Colonic mucosa (tissue), 4 donors: ENCODE data around the gene WRAP73. TPM values are rescaled to one million over a fixed set of nuclear protein-coding genes. Genes with fewer than 3 reads are reported as not detected.

Source experiments
- DNase-seq: peaks from one replicate; pipeline ENCODE4 v3.0.0-alpha.2; 2020
- H3K27ac ChIP-seq: fragments of 200-600 bp; one replicate; pipeline ENCODE4 v1.8.0; 2021
- H3K27me3 ChIP-seq: fragments of 200-600 bp; one replicate; pipeline ENCODE4 v1.8.0; 2021
- H3K36me3 ChIP-seq: fragments of 200-600 bp; one replicate; pipeline ENCODE4 v1.8.0; 2021
- H3K4me1 ChIP-seq: fragments of 200-600 bp; one replicate; pipeline ENCODE4 v1.8.0; 2021; ENCODE audit warnings: mild to moderate bottlenecking
- H3K4me3 ChIP-seq: fragments of 200-600 bp; one replicate; pipeline ENCODE4 v1.8.0; 2021
- H3K9ac ChIP-seq, 2 donors: one replicate each; pipeline ENCODE4 v1.7.0; 2013; ENCODE audit warnings: control low read depth in 2 of 2, low read depth in 2 of 2, low read length in 2 of 2
- H3K9me3 ChIP-seq: fragments of 200-600 bp; one replicate; pipeline ENCODE4 v1.8.0; 2021
- intact Hi-C: fragments of 100-400 bp; cut with DNase I; formaldehyde crosslinking; loops from one replicate; pipeline ENCODE4 v1.14.1; 2022
- total RNA-seq, 2 donors: library from RNA; stranded (reverse); fragmentation: NEBNext Ultra II Directional in 1 of 2; extraction: Animal tissue kit (Norgen Biotek cat#: 25700) in 1 of 2; gene quantifications; one replicate each; pipeline ENCODE4 v1.2.1, GENCODE V29; 2021
- TF ChIP-seq, protein P1 (sequence below): fragments of 200-600 bp; IDR thresholded peaks from one replicate; pipeline ENCODE4 v1.8.0; 2022; ENCODE audit warnings: antibody characterized with exemption, mild to moderate bottlenecking
- donor health status: healthy.
- donor health status: DM: no; HTN: no; CAD: no.
- donor health status: DM: no; HTN: no; CAD: no.

WRAP73 gene
- total RNA-seq, 2 donors from 2014 or later = 19.9 to 24.2 TPM

DNA sequence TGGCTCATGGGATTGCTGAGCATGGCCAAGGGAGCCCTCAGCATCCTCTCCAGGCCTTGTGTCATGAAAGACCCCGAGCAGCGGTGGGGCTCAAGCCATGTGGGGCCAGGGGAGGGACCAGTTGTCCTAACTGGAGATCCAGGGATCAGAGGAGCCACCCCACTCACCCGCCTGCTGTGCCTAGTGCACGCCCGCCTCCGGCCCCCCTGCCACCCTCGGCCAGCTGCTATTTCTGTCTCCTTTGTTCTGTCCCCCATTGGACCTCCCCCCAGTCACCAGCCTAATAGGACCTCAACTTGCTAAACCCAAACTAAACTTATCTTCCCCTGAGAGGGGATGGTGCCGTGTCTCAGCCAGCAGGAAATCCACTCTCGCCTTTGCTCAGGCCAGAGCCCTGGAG lies 46.8 kb upstream of the WRAP73 start:
- TF ChIP-seq, protein P1, sequence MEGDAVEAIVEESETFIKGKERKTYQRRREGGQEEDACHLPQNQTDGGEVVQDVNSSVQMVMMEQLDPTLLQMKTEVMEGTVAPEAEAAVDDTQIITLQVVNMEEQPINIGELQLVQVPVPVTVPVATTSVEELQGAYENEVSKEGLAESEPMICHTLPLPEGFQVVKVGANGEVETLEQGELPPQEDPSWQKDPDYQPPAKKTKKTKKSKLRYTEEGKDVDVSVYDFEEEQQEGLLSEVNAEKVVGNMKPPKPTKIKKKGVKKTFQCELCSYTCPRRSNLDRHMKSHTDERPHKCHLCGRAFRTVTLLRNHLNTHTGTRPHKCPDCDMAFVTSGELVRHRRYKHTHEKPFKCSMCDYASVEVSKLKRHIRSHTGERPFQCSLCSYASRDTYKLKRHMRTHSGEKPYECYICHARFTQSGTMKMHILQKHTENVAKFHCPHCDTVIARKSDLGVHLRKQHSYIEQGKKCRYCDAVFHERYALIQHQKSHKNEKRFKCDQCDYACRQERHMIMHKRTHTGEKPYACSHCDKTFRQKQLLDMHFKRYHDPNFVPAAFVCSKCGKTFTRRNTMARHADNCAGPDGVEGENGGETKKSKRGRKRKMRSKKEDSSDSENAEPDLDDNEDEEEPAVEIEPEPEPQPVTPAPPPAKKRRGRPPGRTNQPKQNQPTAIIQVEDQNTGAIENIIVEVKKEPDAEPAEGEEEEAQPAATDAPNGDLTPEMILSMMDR = no peak
- Histone ChIP-seq H3K9ac (no peak overlapping the region), H3K36me3 (no peaks in the 10 kb centered on the region), H3K27me3 (no peaks in the 10 kb centered on the region), H3K27ac (no peak overlapping the region), H3K4me1 (no peaks in the 10 kb centered on the region), H3K9me3 (no peaks in the 10 kb centered on the region), H3K4me3 (no peak overlapping the region)
- intact Hi-C loops = no loop called here
- DNase-seq = no peak

DNA sequence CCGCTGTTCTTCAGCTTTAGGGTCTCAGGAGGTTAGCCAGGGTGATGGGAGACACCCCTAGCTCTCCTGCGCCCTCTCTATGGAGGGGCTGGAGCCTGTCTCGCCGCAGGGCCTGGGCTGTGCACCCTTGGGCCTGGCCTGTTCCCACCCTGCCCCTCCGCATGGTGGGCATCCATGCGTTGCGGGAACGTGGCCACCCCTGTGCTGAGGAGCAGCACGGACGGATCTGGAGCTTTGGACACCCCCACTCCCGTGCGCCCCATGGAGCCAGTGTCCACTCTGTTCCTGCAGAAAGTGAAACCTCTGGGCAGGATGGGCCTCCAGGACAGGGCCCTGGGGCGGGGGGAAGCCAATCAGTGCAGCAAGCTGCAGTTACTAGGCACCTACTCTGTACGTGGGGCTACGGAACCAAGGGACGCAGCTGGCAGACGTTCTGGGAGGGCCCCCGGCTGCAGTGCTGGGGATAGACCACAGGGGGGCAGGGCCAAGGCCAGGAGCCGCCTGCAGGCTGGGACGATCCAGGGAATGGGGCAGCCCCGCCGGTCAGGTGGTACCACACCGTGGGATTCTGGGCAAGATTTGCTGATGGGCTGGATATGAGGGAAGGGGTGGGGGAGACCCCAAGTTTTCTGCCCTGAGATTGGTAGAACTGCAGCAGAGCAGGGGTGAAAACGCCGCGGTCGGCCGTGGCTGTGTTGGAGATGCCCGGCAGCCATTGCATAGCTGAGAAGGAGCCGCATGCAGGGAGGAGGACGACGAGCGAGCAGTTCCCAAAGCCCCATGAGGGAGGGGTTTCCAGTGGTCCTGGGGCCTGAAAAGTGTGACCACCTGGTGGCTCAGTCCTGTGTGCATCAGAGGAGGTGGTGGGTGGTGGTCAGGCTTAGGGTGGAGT lies 45.7 kb upstream of the WRAP73 start:
- Histone ChIP-seq H3K27ac (no peak overlapping the region), H3K4me1 (no peaks in the 10 kb centered on the region), H3K9me3 (no peaks in the 10 kb centered on the region), H3K36me3 (no peaks in the 10 kb centered on the region), H3K27me3 (no peaks in the 10 kb centered on the region), H3K9ac (no peak overlapping the region), H3K4me3 (no peak overlapping the region)
- DNase-seq = no peak
- TF ChIP-seq, protein P1 = peak; percentile 70
- intact Hi-C loops = no loop called here

DNA sequence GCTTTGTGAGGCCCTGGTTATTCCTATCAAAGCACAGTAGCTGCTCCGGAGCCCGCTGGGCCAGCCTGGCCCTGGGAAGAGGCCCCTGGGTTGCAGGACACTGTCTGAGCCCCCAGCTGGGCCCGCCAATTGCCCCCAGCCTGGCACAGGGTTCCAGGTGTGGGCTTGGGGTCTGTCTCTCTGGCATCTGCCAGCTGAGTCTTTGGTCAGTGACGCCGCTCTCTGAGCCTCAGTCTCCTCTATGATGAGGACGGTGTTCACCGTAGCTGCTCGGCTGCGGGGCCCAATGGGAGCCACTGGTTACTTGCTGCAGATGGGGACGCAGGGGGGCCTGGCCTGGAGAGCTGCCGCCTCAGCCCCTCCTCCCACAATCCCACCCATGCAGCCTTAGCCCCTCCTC lies 43.4 kb upstream of the WRAP73 start:
- Histone ChIP-seq H3K4me3 (no peak overlapping the region), H3K36me3 (no peaks in the 10 kb centered on the region), H3K9ac (no peak overlapping the region), H3K27ac (no peak overlapping the region), H3K27me3 (no peaks in the 10 kb centered on the region), H3K4me1 (no peaks in the 10 kb centered on the region), H3K9me3 (no peaks in the 10 kb centered on the region)
- intact Hi-C loops = no loop called here
- TF ChIP-seq, protein P1 = no peak
- no peak for DNase-seq

GRCh38 chr1:3692598-3692997 lies 42.7 kb upstream of the WRAP73 start:
- intact Hi-C loops = no loop called here
- DNase-seq = no peak
- H3K4me3 ChIP-seq = no peak overlapping the region
- H3K27ac ChIP-seq = no peak overlapping the region
- TF ChIP-seq, protein P1 = no peak
- no peaks in the 10 kb centered on the region for H3K27me3 ChIP-seq
- H3K36me3 ChIP-seq = no peaks in the 10 kb centered on the region
- H3K9ac ChIP-seq = no peak overlapping the region
- no peaks in the 10 kb centered on the region for H3K4me1 ChIP-seq
- H3K9me3 ChIP-seq = no peaks in the 10 kb centered on the region

DNA sequence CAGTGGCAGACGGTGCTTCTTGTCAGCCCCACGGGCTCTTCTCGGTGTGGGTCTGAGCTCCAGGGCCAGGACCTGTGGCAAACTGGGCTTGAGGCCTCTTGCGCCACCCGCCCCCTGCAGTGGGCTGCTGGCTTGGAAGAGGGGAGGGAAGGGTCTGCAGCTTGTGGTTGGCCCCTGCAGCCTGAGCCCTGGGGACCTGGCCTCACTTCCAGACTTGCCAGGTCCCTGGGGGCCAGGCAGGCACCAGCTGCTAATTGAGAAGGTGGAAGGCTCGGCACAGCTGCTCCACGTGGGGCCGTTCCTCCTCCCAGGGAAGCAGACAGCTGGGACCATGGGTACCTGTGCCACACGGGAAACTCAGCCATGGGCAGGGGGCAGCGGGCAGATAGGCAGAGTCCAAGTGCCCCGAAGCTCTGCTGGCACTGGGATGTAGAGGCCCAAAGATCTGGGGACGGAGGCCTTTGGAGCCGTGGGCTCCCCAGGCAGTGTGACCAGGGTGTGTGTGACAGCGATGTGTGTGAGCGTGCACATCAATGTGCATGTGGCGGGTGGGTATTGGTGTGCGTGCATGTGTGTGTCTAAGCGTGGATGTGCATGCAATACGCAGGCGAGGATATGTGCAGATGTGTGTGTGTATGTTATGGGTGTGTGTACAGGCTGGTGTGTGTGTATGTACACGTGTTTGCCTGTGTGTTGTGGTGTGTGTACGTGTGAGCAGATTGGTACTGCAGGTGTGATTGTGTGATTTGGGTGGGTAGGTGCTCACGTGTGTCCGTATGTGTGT lies 41.7 kb upstream of the WRAP73 start:
- Histone ChIP-seq H3K4me3 (no peak overlapping the region), H3K9ac (no peak overlapping the region), H3K4me1 (no peaks in the 10 kb centered on the region), H3K9me3 (no peaks in the 10 kb centered on the region), H3K27me3 (no peaks in the 10 kb centered on the region), H3K27ac (no peak overlapping the region), H3K36me3 (no peaks in the 10 kb centered on the region)
- DNase-seq = no peak
- TF ChIP-seq, protein P1 = no peak
- intact Hi-C loops = no loop called here
